Epithelial cell of alveolus of lung (primary cell): ENCODE measurements around the gene TSGA10. TPM values are rescaled to one million over a fixed set of nuclear protein-coding genes. Genes with fewer than 3 reads are reported as not detected.

ENCODE experiments used
- total RNA-seq: library from RNA; depleted of rRNA; stranded (reverse); fragments of >200 nt; gene quantifications from 2 replicates; pipeline ENCODE4 v1.2.1, GENCODE V29; 2015

The TSGA10 gene, protein sequence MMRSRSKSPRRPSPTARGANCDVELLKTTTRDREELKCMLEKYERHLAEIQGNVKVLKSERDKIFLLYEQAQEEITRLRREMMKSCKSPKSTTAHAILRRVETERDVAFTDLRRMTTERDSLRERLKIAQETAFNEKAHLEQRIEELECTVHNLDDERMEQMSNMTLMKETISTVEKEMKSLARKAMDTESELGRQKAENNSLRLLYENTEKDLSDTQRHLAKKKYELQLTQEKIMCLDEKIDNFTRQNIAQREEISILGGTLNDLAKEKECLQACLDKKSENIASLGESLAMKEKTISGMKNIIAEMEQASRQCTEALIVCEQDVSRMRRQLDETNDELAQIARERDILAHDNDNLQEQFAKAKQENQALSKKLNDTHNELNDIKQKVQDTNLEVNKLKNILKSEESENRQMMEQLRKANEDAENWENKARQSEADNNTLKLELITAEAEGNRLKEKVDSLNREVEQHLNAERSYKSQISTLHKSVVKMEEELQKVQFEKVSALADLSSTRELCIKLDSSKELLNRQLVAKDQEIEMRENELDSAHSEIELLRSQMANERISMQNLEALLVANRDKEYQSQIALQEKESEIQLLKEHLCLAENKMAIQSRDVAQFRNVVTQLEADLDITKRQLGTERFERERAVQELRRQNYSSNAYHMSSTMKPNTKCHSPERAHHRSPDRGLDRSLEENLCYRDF
- total RNA-seq: 0.72 and 0.91 TPM in 2 replicates

DNA sequence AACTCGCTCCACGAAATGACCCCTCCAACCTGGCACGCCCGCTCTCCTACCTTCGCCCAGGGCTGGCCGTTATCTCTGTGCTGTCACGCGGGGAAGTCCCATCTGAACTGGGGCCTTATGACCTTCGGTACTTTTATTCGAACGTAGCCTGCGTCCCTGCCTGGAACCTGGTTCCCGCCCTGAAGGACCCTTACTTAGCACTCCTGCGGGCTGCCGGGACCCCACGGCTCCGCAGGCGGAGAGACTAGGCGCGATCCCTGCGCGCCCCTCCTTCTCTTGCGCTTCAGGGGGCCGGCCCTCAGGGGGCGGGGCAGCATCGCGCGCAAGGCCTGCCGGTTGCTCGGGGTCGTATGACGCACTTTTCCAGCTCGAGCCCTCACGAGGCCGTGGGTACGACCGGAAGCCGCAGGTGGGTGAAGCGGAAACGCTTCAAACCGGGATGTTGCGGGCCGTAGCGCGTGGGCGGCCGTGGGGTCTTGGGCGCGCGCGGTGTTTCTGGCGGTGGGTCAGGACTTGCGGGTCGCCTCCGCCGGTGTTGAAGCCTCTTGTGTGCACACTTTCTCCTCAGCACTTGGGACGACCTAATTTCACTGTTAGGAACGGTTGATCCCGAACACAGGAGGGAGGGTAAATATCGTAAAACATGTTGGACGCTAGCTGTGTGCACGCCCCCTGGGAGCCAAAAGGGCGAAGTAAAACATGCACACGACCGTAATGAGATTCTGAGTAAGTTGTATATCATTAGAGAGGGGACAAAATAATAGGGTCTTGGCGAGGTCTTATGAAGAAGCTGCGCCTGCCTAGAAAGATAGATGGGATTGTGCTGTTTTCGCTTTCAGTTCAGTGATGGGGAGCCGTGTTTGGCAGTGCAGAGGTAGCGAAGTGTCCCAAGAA is at the start of gene TSGA10, which contains the start of gene LIPT1:
TSGA10 (minus strand) TSS at position 300 of the 894 bp plus-strand sequence. CDS start 45,503 bp downstream, outside the sequence.
LIPT1 (plus strand) TSS at position 325 of the 894 bp plus-strand sequence. CDS start 6,991 bp downstream, outside the sequence.

DNA sequence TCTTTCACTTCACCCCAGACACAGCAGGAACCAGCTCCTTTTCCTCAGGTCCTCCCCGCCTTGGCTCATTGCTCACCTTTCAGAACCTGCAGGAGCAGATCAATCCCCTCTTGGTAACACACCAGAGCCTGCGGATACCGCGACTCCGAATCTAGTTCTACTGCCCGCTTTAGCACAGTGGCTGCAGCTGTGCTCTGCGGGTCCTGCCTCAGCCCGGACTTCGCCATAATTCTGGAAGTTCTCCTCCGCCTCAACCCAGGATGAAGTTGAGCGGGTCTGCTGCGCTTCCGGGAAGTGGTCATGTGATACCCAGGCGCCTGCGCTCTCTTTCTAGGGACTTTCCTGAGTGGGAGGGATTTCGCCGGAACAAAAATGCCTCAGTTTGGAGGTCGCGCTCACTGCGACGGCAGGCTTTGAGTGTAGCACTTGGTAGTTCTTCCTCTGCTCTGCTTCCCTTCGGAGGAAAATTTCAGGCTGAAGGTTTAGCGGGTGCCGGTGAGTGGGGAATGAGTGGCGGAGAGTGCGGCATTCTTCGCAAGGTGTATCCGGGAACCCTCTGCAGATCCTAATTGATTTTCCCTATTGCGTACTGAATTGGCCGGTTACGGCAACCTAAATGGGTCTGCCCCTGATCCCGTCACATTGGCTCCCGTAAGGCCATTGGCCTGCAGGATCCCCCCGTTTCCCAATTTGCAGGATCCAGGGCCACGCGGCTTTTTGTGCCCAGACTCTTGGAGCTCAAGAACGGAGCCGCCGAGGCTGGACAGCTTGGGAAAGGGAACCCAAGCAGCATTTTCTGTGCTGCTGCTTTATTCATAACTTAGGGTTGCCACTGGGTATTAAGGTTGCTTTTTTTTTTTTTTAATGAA is 26.2 kb upstream of the TSGA10 start, which contains the start of the genes MITD1 and MRPL30:
MITD1 (minus strand) TSS at position 304 of the 869 bp plus-strand sequence; CDS start at position 227, 77 bp downstream.
MRPL30 (plus strand) TSS at position 430 of the 869 bp plus-strand sequence. CDS start 5,020 bp downstream, outside the sequence.

DNA sequence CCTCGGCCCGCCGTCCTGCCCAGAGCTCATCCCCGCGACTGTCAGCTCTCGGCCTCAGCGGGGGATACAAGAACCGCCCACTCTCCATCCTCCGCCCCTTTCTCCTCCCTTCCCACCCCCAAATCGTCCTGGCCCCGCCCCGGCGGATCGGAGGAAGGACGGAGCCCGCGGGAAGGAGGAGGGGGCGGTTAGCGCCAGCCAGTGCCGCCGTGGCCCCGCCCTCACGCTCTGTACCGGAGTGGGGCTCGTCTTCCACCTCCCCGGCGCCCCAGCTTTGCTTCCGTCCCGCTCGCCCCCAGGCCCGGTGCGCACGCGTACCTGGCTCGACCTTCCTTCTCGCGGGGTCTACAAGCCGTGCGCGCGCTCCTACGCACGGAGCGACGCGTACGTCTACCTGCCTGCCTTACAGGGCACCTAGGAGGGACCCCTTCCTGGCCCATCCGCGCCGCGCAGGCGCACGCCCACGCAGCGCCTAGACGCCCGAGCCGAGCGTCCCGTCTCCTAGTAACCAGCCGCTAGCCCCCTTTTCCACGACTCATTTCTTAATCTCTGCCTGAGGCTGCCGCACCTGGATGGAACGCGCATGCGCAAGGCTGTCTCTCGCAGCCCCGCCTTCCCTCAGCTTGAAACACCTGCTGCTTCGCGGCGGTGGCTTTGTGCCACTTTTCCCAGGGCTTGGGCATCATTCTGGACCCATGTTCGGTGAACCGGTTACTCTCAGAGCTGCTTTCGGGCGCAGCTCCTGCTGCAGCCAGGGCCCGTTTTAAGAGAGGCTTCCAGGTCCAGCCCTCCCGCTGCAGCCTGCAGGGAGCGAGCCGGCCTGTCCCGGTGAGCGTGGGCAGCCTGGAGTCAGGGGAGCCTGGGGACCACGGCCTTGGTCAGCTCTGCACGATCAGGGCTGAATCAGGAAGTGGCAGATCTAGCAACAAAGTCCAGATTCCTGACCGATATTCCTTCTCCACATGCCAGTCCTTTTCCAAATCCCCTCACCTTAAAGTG is 13.3 kb downstream of the TSGA10 start, which contains the start of gene C2orf15:
C2orf15 (plus strand) TSS at position 598 of the 999 bp plus-strand sequence. CDS start 8,852 bp downstream, outside the sequence.

Other genes starting within 250 kb of the TSGA10 start
- 0.13 and 0.24 TPM in 2 replicates for gene CRACDL, start 218.7 kb downstream of the TSGA10 start, total RNA-seq
- gene C2orf15, start 13.2 kb downstream of the TSGA10 start, total RNA-seq: not detected in 2 replicates
- 1.6 and 6.1 TPM in 2 replicates for gene LIPT1, start within 50 bp of the TSGA10 start, total RNA-seq
- gene MITD1, start 26.1 kb upstream of the TSGA10 start, total RNA-seq: 19.3 and 23.9 TPM in 2 replicates
- gene MRPL30, start 26.2 kb upstream of the TSGA10 start, total RNA-seq: 33.0 and 48.2 TPM in 2 replicates
- gene LYG2, start 100.7 kb upstream of the TSGA10 start, total RNA-seq: not detected in 2 replicates
- gene LYG1, start 146.3 kb upstream of the TSGA10 start, total RNA-seq: not detected in 2 replicates
- 45.7 and 60.2 TPM in 2 replicates for gene TXNDC9, start 181.4 kb upstream of the TSGA10 start, total RNA-seq
- 22.4 and 23.8 TPM in 2 replicates for gene EIF5B, start 182.4 kb upstream of the TSGA10 start, total RNA-seq